Measurements from ENCODE around the gene TUBB1.
A peak's percentile ranks its signal among the peaks of the same experiment; 100 is the strongest.

The TUBB1 gene

DNA sequence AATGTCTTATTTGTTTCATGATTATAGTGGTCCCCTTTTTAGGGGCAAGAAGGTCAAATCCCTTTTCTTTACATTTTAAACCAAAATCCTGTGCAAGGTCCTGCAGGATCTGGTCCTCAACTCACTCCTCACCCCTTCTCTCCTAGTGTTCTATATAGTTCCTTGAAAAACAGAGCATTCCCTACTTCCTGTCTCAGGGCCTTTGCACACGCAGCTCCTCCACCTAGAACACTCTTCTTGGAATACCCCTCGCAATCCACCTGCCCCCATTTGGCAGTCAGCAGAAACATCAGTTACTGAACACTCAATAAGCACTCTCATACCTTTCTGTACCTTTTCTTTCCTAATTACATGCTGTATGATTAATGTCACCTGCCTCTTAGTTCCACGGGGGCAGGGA lies 16.2 kb downstream of the TUBB1 start:
- H3K27ac ChIP-seq (ENCODE audit: extremely low read depth, low read depth, low read length) = no peak overlapping the region
- H3K36me3 ChIP-seq (ENCODE audit: control insufficient read depth in 2 of 2, insufficient read depth in 1 of 2, low read length in 2 of 2) = peaks cover 16 to 66% of the 10 kb centered on the region in 2 experiments; a peak in 2 of 3 replicates
- no peaks in the 10 kb centered on the region for H3K9me3 ChIP-seq (ENCODE audit: control insufficient read depth, insufficient read depth, low read depth, low read length)
- peaks cover 5% of the 10 kb centered on the region; the same call in 1 of the 2 replicates for H3K4me1 ChIP-seq (ENCODE audit: control insufficient read depth, insufficient read depth, low read length)
- POLR2A ChIA-PET = no interaction called here
- H3K4me3 ChIP-seq (ENCODE audit: low read depth, low read length) = no peak overlapping the region
- CTCF ChIA-PET = no interaction called here
- TF ChIP-seq ZNF623 (tag by site-specific recombination; IDR thresholded peaks at IDR 0.05) = peak; percentile 90
- no peak for TF ChIP-seq ZNF335 (tag by site-specific recombination; conservative IDR thresholded peaks at IDR 0.05)
- no peak for TF ChIP-seq ZNF292 (tag by site-specific recombination; IDR thresholded peaks at IDR 0.05; ENCODE audit: borderline replicate concordance, low read depth)
- TF ChIP-seq ZNF274 (IDR thresholded peaks at IDR 0.05; ENCODE audit: low read length) = no peak
- no peak for TF ChIP-seq ZNF274 (tag by site-specific recombination; IDR thresholded peaks at IDR 0.05; ENCODE audit: borderline replicate concordance)
- TF ChIP-seq ZNF571 (tag by site-specific recombination; IDR thresholded peaks at IDR 0.05) = no peak

DNA sequence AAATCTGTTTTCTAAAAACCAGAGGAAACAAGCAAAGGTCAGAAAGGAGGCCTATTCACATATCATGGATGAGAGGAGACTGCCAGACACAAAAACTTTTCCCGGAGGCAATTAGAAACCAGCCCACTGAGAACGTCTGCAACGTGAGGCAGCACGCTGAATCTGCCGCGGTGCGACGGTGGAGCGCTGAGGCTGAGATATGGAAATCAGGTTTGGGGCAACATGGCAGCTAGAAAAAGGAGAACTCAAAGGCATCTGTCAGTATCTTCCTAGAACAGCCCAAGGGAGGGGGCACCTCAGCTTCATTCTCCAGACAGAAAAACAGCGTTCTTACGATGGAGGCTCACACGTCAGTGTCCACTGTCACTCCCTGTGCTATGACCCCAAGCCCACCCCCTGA lies 18.2 kb downstream of the TUBB1 start:
- Histone ChIP-seq H3K36me3 (ENCODE audit: control insufficient read depth in 2 of 2, insufficient read depth in 1 of 2, low read length in 2 of 2) (peaks cover 16 to 66% of the 10 kb centered on the region in 2 experiments; a peak in 2 of 3 replicates), H3K9me3 (ENCODE audit: control insufficient read depth, insufficient read depth, low read depth, low read length) (no peaks in the 10 kb centered on the region), H3K4me3 (ENCODE audit: low read depth, low read length) (no peak overlapping the region), H3K27ac (ENCODE audit: extremely low read depth, low read depth, low read length) (no peak overlapping the region), H3K4me1 (ENCODE audit: control insufficient read depth, insufficient read depth, low read length) (no peaks in the 10 kb centered on the region)
- POLR2A ChIA-PET = no interaction called here
- CTCF ChIA-PET = no interaction called here
- TF ChIP-seq, protein P1, sequence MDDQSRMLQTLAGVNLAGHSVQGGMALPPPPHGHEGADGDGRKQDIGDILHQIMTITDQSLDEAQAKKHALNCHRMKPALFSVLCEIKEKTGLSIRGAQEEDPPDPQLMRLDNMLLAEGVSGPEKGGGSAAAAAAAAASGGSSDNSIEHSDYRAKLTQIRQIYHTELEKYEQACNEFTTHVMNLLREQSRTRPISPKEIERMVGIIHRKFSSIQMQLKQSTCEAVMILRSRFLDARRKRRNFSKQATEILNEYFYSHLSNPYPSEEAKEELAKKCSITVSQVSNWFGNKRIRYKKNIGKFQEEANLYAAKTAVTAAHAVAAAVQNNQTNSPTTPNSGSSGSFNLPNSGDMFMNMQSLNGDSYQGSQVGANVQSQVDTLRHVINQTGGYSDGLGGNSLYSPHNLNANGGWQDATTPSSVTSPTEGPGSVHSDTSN (CRISPR knock-in tag; IDR thresholded peaks at IDR 0.05) = no peak
- TF ChIP-seq, protein P2, sequence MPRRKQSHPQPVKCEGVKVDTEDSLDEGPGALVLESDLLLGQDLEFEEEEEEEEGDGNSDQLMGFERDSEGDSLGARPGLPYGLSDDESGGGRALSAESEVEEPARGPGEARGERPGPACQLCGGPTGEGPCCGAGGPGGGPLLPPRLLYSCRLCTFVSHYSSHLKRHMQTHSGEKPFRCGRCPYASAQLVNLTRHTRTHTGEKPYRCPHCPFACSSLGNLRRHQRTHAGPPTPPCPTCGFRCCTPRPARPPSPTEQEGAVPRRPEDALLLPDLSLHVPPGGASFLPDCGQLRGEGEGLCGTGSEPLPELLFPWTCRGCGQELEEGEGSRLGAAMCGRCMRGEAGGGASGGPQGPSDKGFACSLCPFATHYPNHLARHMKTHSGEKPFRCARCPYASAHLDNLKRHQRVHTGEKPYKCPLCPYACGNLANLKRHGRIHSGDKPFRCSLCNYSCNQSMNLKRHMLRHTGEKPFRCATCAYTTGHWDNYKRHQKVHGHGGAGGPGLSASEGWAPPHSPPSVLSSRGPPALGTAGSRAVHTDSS (tag by site-specific recombination; IDR thresholded peaks at IDR 0.05) = no peak
- TF ChIP-seq, protein P3, sequence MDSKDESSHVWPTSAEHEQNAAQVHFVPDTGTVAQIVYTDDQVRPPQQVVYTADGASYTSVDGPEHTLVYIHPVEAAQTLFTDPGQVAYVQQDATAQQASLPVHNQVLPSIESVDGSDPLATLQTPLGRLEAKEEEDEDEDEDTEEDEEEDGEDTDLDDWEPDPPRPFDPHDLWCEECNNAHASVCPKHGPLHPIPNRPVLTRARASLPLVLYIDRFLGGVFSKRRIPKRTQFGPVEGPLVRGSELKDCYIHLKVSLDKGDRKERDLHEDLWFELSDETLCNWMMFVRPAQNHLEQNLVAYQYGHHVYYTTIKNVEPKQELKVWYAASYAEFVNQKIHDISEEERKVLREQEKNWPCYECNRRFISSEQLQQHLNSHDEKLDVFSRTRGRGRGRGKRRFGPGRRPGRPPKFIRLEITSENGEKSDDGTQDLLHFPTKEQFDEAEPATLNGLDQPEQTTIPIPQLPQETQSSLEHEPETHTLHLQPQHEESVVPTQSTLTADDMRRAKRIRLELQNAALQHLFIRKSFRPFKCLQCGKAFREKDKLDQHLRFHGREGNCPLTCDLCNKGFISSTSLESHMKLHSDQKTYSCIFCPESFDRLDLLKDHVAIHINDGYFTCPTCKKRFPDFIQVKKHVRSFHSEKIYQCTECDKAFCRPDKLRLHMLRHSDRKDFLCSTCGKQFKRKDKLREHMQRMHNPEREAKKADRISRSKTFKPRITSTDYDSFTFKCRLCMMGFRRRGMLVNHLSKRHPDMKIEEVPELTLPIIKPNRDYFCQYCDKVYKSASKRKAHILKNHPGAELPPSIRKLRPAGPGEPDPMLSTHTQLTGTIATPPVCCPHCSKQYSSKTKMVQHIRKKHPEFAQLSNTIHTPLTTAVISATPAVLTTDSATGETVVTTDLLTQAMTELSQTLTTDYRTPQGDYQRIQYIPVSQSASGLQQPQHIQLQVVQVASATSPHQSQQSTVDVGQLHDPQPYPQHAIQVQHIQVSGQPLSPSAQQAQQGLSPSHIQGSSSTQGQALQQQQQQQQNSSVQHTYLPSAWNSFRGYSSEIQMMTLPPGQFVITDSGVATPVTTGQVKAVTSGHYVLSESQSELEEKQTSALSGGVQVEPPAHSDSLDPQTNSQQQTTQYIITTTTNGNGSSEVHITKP (tag by site-specific recombination; IDR thresholded peaks at IDR 0.05) = no peak
- TF ChIP-seq OSR2 (tag by site-specific recombination; IDR thresholded peaks at IDR 0.05) = no peak
- TF ChIP-seq, protein P4, sequence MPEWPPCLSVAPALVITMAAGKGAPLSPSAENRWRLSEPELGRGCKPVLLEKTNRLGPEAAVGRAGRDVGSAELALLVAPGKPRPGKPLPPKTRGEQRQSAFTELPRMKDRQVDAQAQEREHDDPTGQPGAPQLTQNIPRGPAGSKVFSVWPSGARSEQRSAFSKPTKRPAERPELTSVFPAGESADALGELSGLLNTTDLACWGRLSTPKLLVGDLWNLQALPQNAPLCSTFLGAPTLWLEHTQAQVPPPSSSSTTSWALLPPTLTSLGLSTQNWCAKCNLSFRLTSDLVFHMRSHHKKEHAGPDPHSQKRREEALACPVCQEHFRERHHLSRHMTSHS (tag by site-specific recombination; IDR thresholded peaks at IDR 0.05) = no peak
- TF ChIP-seq PRDM1 (tag by site-specific recombination; IDR thresholded peaks at IDR 0.05) = no peak
- no peak for TF ChIP-seq ZNF843 (tag by site-specific recombination; IDR thresholded peaks at IDR 0.05)
- TF ChIP-seq ZNF112 (tag by site-specific recombination; IDR thresholded peaks at IDR 0.05) = no peak
- TF ChIP-seq ZSCAN16 (tag by site-specific recombination; IDR thresholded peaks at IDR 0.05) = no peak
- no peak for TF ChIP-seq ZNF404 (tag by site-specific recombination; IDR thresholded peaks at IDR 0.05)
- TF ChIP-seq SCRT2 (tag by site-specific recombination; IDR thresholded peaks at IDR 0.05) = no peak
- TF ChIP-seq ZNF155 (tag by site-specific recombination; IDR thresholded peaks at IDR 0.05) = no peak
- no peak for TF ChIP-seq ZNF184 (tag by site-specific recombination; IDR thresholded peaks at IDR 0.05)
- TF ChIP-seq ZBTB48 (tag by site-specific recombination; IDR thresholded peaks at IDR 0.05) = no peak
- no peak for TF ChIP-seq ZNF610 (tag by site-specific recombination; IDR thresholded peaks at IDR 0.05; ENCODE audit: borderline replicate concordance)
- TF ChIP-seq ZNF629 (tag by site-specific recombination; IDR thresholded peaks at IDR 0.05) = no peak
- TF ChIP-seq SP2 (tag by site-specific recombination; IDR thresholded peaks at IDR 0.05) = no peak
- no peak for TF ChIP-seq MZF1 (tag by site-specific recombination; IDR thresholded peaks at IDR 0.05; ENCODE audit: borderline replicate concordance)
- no peak for TF ChIP-seq ZNF175 (tag by site-specific recombination; IDR thresholded peaks at IDR 0.05)
- TF ChIP-seq, protein P5, sequence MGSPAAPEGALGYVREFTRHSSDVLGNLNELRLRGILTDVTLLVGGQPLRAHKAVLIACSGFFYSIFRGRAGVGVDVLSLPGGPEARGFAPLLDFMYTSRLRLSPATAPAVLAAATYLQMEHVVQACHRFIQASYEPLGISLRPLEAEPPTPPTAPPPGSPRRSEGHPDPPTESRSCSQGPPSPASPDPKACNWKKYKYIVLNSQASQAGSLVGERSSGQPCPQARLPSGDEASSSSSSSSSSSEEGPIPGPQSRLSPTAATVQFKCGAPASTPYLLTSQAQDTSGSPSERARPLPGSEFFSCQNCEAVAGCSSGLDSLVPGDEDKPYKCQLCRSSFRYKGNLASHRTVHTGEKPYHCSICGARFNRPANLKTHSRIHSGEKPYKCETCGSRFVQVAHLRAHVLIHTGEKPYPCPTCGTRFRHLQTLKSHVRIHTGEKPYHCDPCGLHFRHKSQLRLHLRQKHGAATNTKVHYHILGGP (tag by site-specific recombination; IDR thresholded peaks at IDR 0.05) = no peak
